Suprapubic skin (tissue), 4 donors: ENCODE results near the gene ENAH. TPM values are rescaled to one million over a fixed set of nuclear protein-coding genes. Genes with fewer than 3 reads are reported as not detected.
"Not testable (repeated sequence)": the region's sequence is repeated elsewhere in the genome, so short reads cannot be mapped to it uniquely, and the experiment has no call there.

Experiments used
- DNase-seq, 2 donors: peaks; one replicate each; pipeline ENCODE4 v3.0.0-alpha.2; 2019; ENCODE audit warnings: low spot score in 2 of 2
- H3K27ac ChIP-seq: fragments of 200-600 bp; sonication (generic); one replicate; pipeline ENCODE4 v1.5.1; 2019
- H3K27me3 ChIP-seq: fragments of 200-600 bp; sonication (generic); one replicate; pipeline ENCODE4 v1.5.1; 2019
- H3K36me3 ChIP-seq: fragments of 200-600 bp; sonication (generic); one replicate; pipeline ENCODE4 v1.5.1; 2019
- H3K4me1 ChIP-seq: fragments of 200-600 bp; sonication (generic); one replicate; pipeline ENCODE4 v1.5.1; 2019
- H3K4me3 ChIP-seq: fragments of 200-600 bp; sonication (generic); one replicate; pipeline ENCODE4 v1.5.1; 2019; ENCODE audit warnings: mild to moderate bottlenecking
- H3K9me3 ChIP-seq: fragments of 200-600 bp; sonication (generic); one replicate; pipeline ENCODE4 v1.5.1; 2019
- CTCF ChIP-seq, 2 donors: fragments of 200-600 bp in 1 of 2; fragments of 450-650 bp in 1 of 2; sonication (generic) in 1 of 2; IDR thresholded peaks; one replicate each; pipeline ENCODE4 v1.5.1; 2016 to 2019; ENCODE audit warnings: antibody characterized with exemption in 2 of 2, mild to moderate bottlenecking in 1 of 2, moderate library complexity in 1 of 2
- EP300 ChIP-seq: sonication (generic); formaldehyde crosslinking; IDR thresholded peaks from one replicate; pipeline ENCODE4 v1.6.1; 2017; ENCODE audit warnings: antibody characterized with exemption
- POLR2A ChIP-seq, 2 donors: fragments of 450-650 bp; IDR thresholded peaks; one replicate each; pipeline ENCODE4 v1.6.1; 2017; ENCODE audit warnings: antibody characterized with exemption in 2 of 2, mild to moderate bottlenecking in 2 of 2, moderate library complexity in 2 of 2
- POLR2AphosphoS5 ChIP-seq, 3 donors: sonication (generic); formaldehyde crosslinking; IDR thresholded peaks; one replicate each; pipeline ENCODE4 v1.6.1; 2017; ENCODE audit warnings: antibody characterized with exemption in 3 of 3
- WGBS: methylation state at CpG from one replicate; pipeline ENCODE4 v1.1.5; 2018; 5-methylcytosine and 5-hydroxymethylcytosine counted together
- total RNA-seq, 4 donors: library from RNA; depleted of rRNA; stranded (reverse); fragments of >200 nt; gene quantifications; one replicate each; pipeline ENCODE4 v1.1.0, GENCODE V29; 2016

The ENAH gene
- total RNA-seq, 4 donors from 2014 or later = 33.5 to 44.6 (median 41.8) TPM

GRCh38 chr1:225631021-225631663 is 21.8 kb downstream of the ENAH start:
- H3K4me3 ChIP-seq = no peak overlapping the region
- no peaks in the 10 kb centered on the region for H3K36me3 ChIP-seq
- H3K9me3 ChIP-seq = no peaks in the 10 kb centered on the region
- H3K27me3 ChIP-seq = no peaks in the 10 kb centered on the region
- peaks cover 25% of the 10 kb centered on the region for H3K4me1 ChIP-seq
- TF ChIP-seq POLR2A (IDR thresholded peaks at IDR 0.05) (no peak), CTCF (IDR thresholded peaks at IDR 0.05) (no peak), EP300 (no peak), POLR2AphosphoS5 (IDR thresholded peaks at IDR 0.05) (no peak)
- no peak for DNase-seq
- 87% methylated on average over 6 of the region's 6 CpGs for WGBS
- H3K27ac ChIP-seq = no peak overlapping the region

- WGBS = 79% methylated on average over 3 of the region's 3 CpGs
Measured at GRCh38 chr1:225629483-225629882, 23.4 kb downstream of the ENAH start.

GRCh38 chr1:225628794-225629193 is 24.1 kb downstream of the ENAH start:
- peaks cover 21% of the 10 kb centered on the region for H3K4me1 ChIP-seq
- not testable (repeated sequence) for DNase-seq, H3K9me3 ChIP-seq, H3K4me3 ChIP-seq, H3K36me3 ChIP-seq, H3K27me3 ChIP-seq, H3K27ac ChIP-seq
- WGBS = 92% methylated on average over 13 of the region's 13 CpGs

More at GRCh38 chr1:225629483-225629882, 23.4 kb downstream of the ENAH start:
- Histone ChIP-seq H3K36me3 (no peaks in the 10 kb centered on the region), H3K27ac (no peak overlapping the region), H3K27me3 (no peaks in the 10 kb centered on the region), H3K9me3 (no peaks in the 10 kb centered on the region), H3K4me1 (peaks cover 21% of the 10 kb centered on the region), H3K4me3 (no peak overlapping the region)
- DNase-seq = no peak
- TF ChIP-seq POLR2A (IDR thresholded peaks at IDR 0.05) = no peak
- TF ChIP-seq POLR2AphosphoS5 (IDR thresholded peaks at IDR 0.05) = no peak
- TF ChIP-seq EP300 = no peak
- TF ChIP-seq CTCF (IDR thresholded peaks at IDR 0.05) = no peak

- Histone ChIP-seq H3K27ac (no peak overlapping the region), H3K9me3 (no peaks in the 10 kb centered on the region), H3K4me3 (no peak overlapping the region), H3K4me1 (peaks cover 21% of the 10 kb centered on the region), H3K27me3 (no peaks in the 10 kb centered on the region), H3K36me3 (no peaks in the 10 kb centered on the region)
- no peak for TF ChIP-seq POLR2AphosphoS5 (IDR thresholded peaks at IDR 0.05)
- TF ChIP-seq POLR2A (IDR thresholded peaks at IDR 0.05) = no peak
- TF ChIP-seq EP300 = no peak
- TF ChIP-seq CTCF (IDR thresholded peaks at IDR 0.05) = no peak
- 60% methylated on average over 2 of the region's 2 CpGs for WGBS
- no peak for DNase-seq
Measured at GRCh38 chr1:225627304-225627947, 25.5 kb downstream of the ENAH start.

- H3K4me1 ChIP-seq = peaks cover 21% of the 10 kb centered on the region
- no peak for DNase-seq
- no peaks in the 10 kb centered on the region for H3K36me3 ChIP-seq
- no peaks in the 10 kb centered on the region for H3K9me3 ChIP-seq
- no peak overlapping the region for H3K4me3 ChIP-seq
- H3K27ac ChIP-seq = no peak overlapping the region
- 84% methylated on average over 2 of the region's 2 CpGs for WGBS
- no peaks in the 10 kb centered on the region for H3K27me3 ChIP-seq
- no peak for TF ChIP-seq CTCF (IDR thresholded peaks at IDR 0.05)
- TF ChIP-seq POLR2AphosphoS5 (IDR thresholded peaks at IDR 0.05) = no peak
- no peak for TF ChIP-seq POLR2A (IDR thresholded peaks at IDR 0.05)
- TF ChIP-seq EP300 = no peak
Measured at GRCh38 chr1:225626698-225627097, 26.2 kb downstream of the ENAH start.
